A673 (cell line): ENCODE data around the gene NEUROD2.

Source experiments
- EZH2 ChIP-seq: fragments of 200-600 bp; sonication (generic); IDR thresholded peaks from 2 replicates; pipeline ENCODE4 v1.6.1; 2017; ENCODE audit warnings: borderline replicate concordance, low read depth, mild to moderate bottlenecking, mixed read lengths, antibody characterized with exemption, low read length; ENCODE audit not compliant: poor library complexity, severe bottlenecking
- TF ChIP-seq, protein P1 (sequence below): fragments of 300-800, 200-600 bp; sonication (generic); conservative IDR thresholded peaks from 2 replicates; pipeline ENCODE4 v1.5.1; 2017; ENCODE audit warnings: low read depth, mild to moderate bottlenecking, antibody characterized with exemption, low read length, moderate library complexity, mixed read lengths

DNA sequence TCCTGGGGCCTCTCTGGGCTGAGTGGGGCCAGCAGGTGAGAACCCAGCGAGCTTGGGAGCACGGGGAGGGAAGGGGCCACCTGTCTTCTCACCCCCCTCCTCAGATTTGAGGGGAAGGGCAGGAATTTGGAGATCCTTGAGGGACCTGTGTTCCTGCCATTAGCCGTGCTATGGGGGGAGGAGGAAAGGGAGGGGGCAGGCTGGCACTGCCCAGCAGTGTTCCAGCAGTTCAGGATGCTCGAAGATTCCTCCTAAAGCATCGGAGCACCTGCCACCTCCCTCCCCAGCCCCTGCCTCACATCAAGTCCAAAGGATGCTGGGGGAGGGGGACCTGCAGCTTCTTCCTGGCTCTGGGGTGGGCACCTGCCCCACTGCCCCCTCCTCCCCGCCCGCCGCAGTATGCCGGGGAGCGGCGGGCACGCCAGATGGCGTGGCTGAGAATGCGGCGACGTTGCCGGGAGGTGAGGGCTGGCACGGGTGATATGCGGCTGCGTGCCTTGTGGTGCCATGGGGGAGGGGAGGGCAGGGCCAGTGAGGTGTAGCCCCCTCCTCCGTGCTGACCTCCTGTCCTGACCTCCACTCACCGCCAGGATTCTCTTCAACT lies 4.7 kb upstream of the NEUROD2 start:
- TF ChIP-seq, protein P1, sequence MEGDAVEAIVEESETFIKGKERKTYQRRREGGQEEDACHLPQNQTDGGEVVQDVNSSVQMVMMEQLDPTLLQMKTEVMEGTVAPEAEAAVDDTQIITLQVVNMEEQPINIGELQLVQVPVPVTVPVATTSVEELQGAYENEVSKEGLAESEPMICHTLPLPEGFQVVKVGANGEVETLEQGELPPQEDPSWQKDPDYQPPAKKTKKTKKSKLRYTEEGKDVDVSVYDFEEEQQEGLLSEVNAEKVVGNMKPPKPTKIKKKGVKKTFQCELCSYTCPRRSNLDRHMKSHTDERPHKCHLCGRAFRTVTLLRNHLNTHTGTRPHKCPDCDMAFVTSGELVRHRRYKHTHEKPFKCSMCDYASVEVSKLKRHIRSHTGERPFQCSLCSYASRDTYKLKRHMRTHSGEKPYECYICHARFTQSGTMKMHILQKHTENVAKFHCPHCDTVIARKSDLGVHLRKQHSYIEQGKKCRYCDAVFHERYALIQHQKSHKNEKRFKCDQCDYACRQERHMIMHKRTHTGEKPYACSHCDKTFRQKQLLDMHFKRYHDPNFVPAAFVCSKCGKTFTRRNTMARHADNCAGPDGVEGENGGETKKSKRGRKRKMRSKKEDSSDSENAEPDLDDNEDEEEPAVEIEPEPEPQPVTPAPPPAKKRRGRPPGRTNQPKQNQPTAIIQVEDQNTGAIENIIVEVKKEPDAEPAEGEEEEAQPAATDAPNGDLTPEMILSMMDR = no peak
- no peak for TF ChIP-seq EZH2
